HUES6 (cell line): ENCODE results near the gene HSP90AA1.
"Not testable (repeated sequence)": the region's sequence is repeated elsewhere in the genome, so short reads cannot be mapped to it uniquely, and the experiment has no call there.

ENCODE experiments used
- H3K27ac ChIP-seq: 2 replicates; pipeline ENCODE4 v1.7.0; 2013; ENCODE audit warnings: low read depth, mild to moderate bottlenecking, low read length, inconsistent platforms
- H3K27me3 ChIP-seq: 2 replicates; pipeline ENCODE4 v1.6.1; 2013; ENCODE audit warnings: low read length; ENCODE audit not compliant: control insufficient read depth, insufficient read depth
- H3K36me3 ChIP-seq: 2 replicates; pipeline ENCODE4 v1.6.1; 2013; ENCODE audit warnings: low read length; ENCODE audit not compliant: control insufficient read depth, insufficient read depth
- H3K4me1 ChIP-seq: 2 replicates; pipeline ENCODE4 v1.6.1; 2013; ENCODE audit warnings: low read length; ENCODE audit not compliant: control insufficient read depth, insufficient read depth
- H3K4me3 ChIP-seq: 2 replicates; pipeline ENCODE4 v1.5.1; 2013; ENCODE audit warnings: low read depth, low read length
- H3K9ac ChIP-seq: one replicate; pipeline ENCODE4 v1.6.1; 2013; ENCODE audit warnings: mild to moderate bottlenecking, low read length
- H3K9me3 ChIP-seq: 2 replicates; pipeline ENCODE4 v1.6.1; 2013; ENCODE audit warnings: low read depth, low read length; ENCODE audit not compliant: control insufficient read depth, insufficient read depth

Gene HSP90AA1

DNA sequence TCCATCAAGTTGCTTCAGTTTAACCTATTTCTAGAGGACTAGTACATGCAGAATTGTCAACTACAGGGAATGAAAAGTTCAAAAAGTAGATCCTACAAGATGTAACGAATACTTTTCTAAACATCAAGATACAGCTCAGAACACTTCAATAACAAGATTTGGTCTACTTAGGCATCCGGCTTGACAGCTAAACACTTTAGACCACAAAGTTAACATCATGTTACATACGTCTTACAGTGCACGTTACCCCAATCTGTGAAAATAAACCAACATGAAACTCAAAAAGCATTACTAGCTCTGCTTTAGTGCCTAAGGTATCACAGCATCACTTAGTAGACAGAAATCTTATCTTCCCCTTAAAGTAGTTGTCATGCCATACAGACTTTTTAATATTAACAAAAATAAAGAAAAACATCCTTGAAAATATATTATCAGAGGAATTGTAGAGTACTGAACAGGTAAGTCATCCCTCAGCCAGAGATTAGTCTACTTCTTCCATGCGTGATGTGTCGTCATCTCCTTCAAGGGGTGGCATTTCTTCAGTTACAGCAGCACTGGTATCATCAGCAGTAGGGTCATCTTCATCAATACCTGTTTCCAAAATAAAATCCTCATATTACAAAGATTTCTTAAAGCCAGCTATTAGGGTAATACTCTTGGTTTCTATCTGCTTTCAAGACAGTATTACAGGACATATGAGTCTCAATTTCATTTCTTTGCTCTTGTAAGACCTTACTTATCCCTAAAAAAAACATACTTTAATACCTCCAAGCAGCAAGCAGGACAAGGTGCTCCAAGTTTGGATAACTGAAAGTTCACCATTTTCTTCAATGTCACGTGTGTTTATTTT lies 5.4 kb downstream of the HSP90AA1 start:
- Histone ChIP-seq H3K9ac (no peak overlapping the region), H3K4me1 (peaks cover 9% of the 10 kb centered on the region), H3K4me3 (no peak overlapping the region), H3K9me3 (no peaks in the 10 kb centered on the region), H3K27me3 (no peaks in the 10 kb centered on the region), H3K36me3 (peaks cover 81% of the 10 kb centered on the region), H3K27ac (no peak overlapping the region)

DNA sequence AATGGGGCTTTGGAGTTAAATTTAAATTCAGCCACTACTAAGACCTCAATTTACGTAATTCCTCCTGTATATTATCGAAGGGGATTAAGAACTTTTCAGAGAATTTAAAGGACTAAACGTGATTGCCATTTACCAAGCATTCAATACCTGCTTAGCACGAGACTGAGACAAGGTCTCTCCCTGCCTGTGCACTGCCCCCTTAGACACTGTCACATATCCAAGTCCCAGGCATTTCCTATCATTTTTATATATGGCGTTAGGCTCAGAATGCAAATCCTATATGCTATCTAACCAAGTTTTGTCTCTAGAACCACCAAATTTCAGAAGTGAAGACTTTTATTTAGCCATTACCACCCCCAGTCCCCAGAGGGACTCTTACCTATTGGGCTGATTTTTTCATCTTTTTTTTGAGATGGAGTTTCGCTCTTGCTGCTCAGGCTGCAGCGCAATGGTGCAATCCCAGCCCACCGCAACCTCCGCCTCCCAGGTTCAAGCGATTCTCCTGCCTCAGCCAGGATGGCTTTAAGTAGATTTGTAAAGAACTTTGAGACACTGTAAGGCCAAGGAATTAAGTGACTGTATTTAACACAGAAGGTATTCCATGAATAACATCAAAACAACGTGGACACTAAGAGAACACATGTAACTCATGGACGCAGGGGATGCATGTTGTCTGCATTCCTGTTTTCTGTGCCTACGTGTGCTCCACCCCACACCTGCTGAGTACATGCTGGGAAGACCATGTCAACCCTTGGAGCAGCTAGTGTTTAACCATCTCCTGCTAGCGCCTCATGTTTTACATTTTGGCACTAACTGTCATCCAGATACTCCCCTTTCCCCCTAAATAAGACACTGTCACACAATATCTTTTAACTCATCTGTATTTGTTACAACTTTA lies 6.4 kb downstream of the HSP90AA1 start:
- no peak overlapping the region for H3K4me3 ChIP-seq
- H3K9me3 ChIP-seq, result no peaks in the 10 kb centered on the region
- peaks cover 75% of the 10 kb centered on the region for H3K36me3 ChIP-seq
- H3K27me3 ChIP-seq, result no peaks in the 10 kb centered on the region
- H3K27ac ChIP-seq, result no peak overlapping the region
- no peak overlapping the region for H3K9ac ChIP-seq
- peaks cover 6% of the 10 kb centered on the region for H3K4me1 ChIP-seq

DNA sequence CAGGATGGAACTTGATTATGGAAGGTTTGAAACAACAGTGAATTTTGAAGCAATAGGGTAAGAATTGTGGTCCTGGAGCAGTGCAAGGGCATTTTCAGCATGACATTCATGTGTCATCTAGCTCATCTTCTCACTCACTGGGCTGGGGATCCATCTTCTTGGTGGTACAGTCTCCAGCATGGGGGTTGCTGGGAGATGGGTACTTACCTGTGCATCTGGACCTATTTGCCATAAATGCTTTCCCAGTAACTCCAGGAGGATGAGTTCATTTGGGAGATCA lies 7.2 kb downstream of the HSP90AA1 start:
- Histone ChIP-seq H3K36me3 (peaks cover 67% of the 10 kb centered on the region), H3K9me3 (no peaks in the 10 kb centered on the region), H3K4me1 (no peaks in the 10 kb centered on the region), H3K27ac (no peak overlapping the region), H3K9ac (no peak overlapping the region), H3K27me3 (no peaks in the 10 kb centered on the region), H3K4me3 (no peak overlapping the region)

DNA sequence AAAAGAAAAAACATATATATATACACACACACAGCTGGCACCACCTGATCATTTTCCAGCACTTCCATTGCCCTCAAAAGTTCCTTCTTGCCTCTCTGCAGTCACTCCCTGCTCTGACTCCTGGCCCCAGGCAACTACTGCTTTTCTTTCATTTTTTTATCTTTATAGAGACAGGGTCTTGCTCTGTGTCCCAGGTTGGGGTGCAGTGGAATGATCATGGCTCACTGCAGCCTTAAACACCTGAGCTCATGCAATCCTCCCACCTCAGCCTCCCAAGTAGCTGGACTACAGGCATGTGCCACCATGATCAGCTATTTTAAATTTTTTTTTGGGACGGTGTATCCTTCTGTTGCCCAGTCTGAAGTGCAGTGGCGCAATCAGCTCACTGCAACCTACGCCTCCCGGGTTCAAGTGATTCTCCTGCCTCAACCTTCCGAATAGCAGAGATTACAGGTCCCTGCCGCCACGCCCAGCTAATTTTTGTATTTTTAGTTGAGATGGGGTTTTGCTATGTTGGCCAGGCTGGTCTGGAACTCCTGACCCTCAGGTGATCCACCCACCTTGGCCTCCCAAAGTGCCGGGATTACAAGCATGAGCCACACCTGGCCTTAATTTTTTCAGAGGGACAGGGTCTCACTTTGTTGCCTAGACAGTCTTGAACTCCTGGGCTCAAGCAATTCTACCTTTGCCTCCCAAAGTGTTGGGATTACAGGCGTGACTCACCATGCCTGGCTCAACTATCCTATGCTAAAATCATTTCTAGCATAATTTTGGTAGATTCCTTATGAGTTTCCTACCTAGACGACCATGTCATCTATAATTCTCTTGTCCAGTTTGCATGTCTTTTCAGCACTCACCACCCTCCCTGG lies 7.8 kb downstream of the HSP90AA1 start:
- Histone ChIP-seq H3K27ac (no peak overlapping the region), H3K4me3 (no peak overlapping the region), H3K9ac (no peak overlapping the region), H3K9me3 (no peaks in the 10 kb centered on the region), H3K27me3 (no peaks in the 10 kb centered on the region), H3K4me1 (no peaks in the 10 kb centered on the region), H3K36me3 (peaks cover 61% of the 10 kb centered on the region)

DNA sequence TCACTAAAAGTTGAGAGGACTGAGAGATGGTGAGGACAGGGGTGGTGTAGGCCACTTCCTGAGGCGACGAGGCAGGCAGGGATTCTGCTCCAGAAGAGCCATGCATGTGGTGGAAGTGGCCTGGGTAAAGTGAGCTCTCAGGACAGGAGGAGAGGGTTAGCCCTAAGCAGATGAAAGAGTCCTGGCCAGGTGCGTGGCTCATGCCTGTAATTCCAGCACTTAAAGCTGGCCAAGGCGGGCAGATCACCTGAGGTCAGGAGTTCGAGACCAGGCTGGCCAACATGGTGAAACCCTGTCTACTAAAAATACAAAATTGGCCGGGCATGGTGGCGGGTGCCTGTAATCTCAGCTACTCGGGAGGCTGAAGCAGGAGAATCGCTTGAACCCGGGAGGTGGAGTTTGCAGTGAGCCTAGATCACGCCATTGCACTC lies 8.5 kb downstream of the HSP90AA1 start:
- peaks cover 54% of the 10 kb centered on the region for H3K36me3 ChIP-seq
- not testable (repeated sequence) for H3K4me3 ChIP-seq, H3K9ac ChIP-seq, H3K9me3 ChIP-seq, H3K27ac ChIP-seq, H3K4me1 ChIP-seq, H3K27me3 ChIP-seq

DNA sequence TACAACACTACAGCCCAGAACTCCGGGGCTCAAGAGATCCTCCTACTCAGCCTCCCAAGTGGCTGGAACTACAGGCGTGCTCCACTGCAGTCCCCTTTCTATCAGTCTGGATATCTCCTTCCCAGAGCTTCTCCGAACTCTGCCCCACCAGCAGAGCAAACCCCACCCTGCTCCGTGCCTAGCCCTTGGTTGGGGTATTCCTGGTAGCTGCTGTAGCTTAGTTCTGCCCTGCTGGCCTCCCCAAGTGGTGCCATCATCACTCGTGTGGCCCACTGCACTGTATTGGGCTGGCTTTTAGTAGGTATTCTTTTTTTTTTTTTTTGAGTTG lies 9.5 kb downstream of the HSP90AA1 start:
- 0 out of 2 replicates have a peak, but pooled peaks cover 6% of the 10 kb centered on the region for H3K9me3 ChIP-seq
- H3K9ac ChIP-seq, result no peak overlapping the region
- H3K27me3 ChIP-seq, result no peaks in the 10 kb centered on the region
- no peak overlapping the region for H3K27ac ChIP-seq
- no peaks in the 10 kb centered on the region for H3K4me1 ChIP-seq
- peaks cover 44% of the 10 kb centered on the region for H3K36me3 ChIP-seq
- H3K4me3 ChIP-seq, result no peak overlapping the region

DNA sequence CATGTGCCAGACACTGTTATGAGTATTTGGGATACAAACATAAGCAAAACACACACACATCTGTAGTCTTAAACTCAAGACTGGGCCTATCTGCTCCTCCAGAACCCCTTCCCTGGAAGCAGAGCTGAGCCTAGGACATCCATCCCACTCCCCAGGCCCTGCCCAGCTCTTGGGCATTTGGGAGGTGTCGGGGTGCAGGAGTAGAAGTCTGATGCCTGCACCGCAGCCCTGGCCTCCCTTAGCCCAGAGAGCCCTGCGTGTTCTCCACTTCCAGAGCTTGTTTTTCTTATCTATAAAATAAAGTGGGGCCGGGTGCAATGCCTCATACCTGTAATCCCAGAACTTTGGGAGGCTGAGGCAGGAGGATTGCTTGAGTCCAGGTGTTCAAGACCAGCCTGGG lies 11.7 kb downstream of the HSP90AA1 start:
- H3K27me3 ChIP-seq, result no peaks in the 10 kb centered on the region
- no peak overlapping the region for H3K4me3 ChIP-seq
- H3K4me1 ChIP-seq, result no peaks in the 10 kb centered on the region
- H3K9me3 ChIP-seq, result 0 out of 2 replicates have a peak, but pooled peaks cover 6% of the 10 kb centered on the region
- no peak overlapping the region for H3K9ac ChIP-seq
- no peak overlapping the region for H3K27ac ChIP-seq
- H3K36me3 ChIP-seq, result peaks cover 22% of the 10 kb centered on the region

DNA sequence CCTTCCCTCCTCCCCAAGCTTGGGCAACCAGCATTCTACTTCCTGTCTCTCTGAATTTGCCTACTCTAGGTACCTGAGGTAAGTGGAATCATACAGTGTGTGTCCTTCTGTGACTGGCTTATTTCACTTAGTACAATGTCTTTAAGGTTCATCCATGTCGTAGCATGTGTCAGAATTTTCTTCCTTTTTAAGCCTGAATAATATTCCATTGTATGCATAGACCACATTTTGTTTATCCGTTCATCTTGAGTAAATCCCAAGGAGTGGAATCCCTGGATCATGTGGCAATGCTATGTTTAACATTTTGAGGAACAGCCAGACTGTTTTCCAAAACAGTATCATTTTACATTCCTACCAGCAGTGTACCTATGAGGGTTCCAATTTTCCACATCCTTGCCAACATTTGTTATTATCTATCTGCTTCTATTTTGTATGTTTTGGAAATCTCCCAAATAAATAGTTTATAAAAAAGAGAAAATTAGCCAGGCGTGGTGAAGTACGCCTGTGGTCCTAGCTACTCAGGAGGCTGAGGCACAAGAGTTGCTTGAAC lies 12.4 kb downstream of the HSP90AA1 start:
- Histone ChIP-seq H3K36me3 (peaks cover 15% of the 10 kb centered on the region), H3K9me3 (0 out of 2 replicates have a peak, but pooled peaks cover 6% of the 10 kb centered on the region), H3K27me3 (no peaks in the 10 kb centered on the region), H3K4me3 (no peak overlapping the region), H3K27ac (no peak overlapping the region), H3K4me1 (no peaks in the 10 kb centered on the region), H3K9ac (no peak overlapping the region)

- Histone ChIP-seq H3K4me1 (no peaks in the 10 kb centered on the region), H3K4me3 (no peak overlapping the region), H3K27ac (no peak overlapping the region), H3K36me3 (no peaks in the 10 kb centered on the region; the same call in 1 of the 2 replicates), H3K27me3 (no peaks in the 10 kb centered on the region), H3K9me3 (0 out of 2 replicates have a peak, but pooled peaks cover 6% of the 10 kb centered on the region), H3K9ac (no peak overlapping the region)
Measured at GRCh38 chr14:102071283-102071998, 15.4 kb downstream of the HSP90AA1 start.

GRCh38 chr14:102066041-102066451 lies 20.8 kb downstream of the HSP90AA1 start:
- Histone ChIP-seq H3K9ac (no peak overlapping the region), H3K36me3 (no peaks in the 10 kb centered on the region), H3K9me3 (no peaks in the 10 kb centered on the region), H3K4me1 (peaks cover 6% of the 10 kb centered on the region), H3K27me3 (no peaks in the 10 kb centered on the region), H3K4me3 (no peak overlapping the region), H3K27ac (no peak overlapping the region)
